Peyer's patch (tissue), 4 donors: ENCODE results near the gene SPATA31E1. TPM values are rescaled to one million over a fixed set of nuclear protein-coding genes. Genes with fewer than 3 reads are reported as not detected.

ENCODE experiments used
- DNase-seq, 3 donors: peaks; one replicate each; pipeline ENCODE4 v3.0.0-alpha.2; 2017 to 2019
- H3K27ac ChIP-seq, 4 donors: fragments of 200-600 bp; sonication (generic); one replicate each; pipeline ENCODE4 v1.5.1; 2016 to 2019
- H3K27me3 ChIP-seq, 2 donors: fragments of 200-600 bp; sonication (generic); one replicate each; pipeline ENCODE4 v1.5.1; 2019
- H3K36me3 ChIP-seq, 3 donors: fragments of 200-600 bp; sonication (generic); one replicate each; pipeline ENCODE4 v1.5.1; 2016 to 2019
- H3K4me1 ChIP-seq, 4 donors: fragments of 200-600 bp; sonication (generic); one replicate each; pipeline ENCODE4 v1.5.1; 2016 to 2019
- H3K4me3 ChIP-seq, 4 donors: fragments of 200-600 bp; sonication (generic); 1 replicate in 3 of 4; 2 replicates in 1 of 4; pipeline ENCODE4 v1.5.1; 2016 to 2019; ENCODE audit warnings: mild to moderate bottlenecking in 1 of 4
- H3K9me3 ChIP-seq, 4 donors: fragments of 200-600 bp; sonication (generic); one replicate each; pipeline ENCODE4 v1.5.1; 2016 to 2019; ENCODE audit warnings: mild to moderate bottlenecking in 1 of 4
- CTCF ChIP-seq, 6 experiments: fragments of 450-650 bp in 4 of 6; fragments of 200-600 bp in 2 of 6; sonication (generic) in 1 of 6; IDR thresholded peaks; one replicate each; pipeline ENCODE4 v1.5.1; 2017 to 2019; ENCODE audit warnings: antibody characterized with exemption in 6 of 6, mild to moderate bottlenecking in 3 of 6, moderate library complexity in 1 of 6
- POLR2A ChIP-seq, 2 donors: fragments of 450-650 bp; IDR thresholded peaks; one replicate each; pipeline ENCODE4 v1.5.1; 2017; ENCODE audit warnings: antibody characterized with exemption in 2 of 2, mild to moderate bottlenecking in 2 of 2, moderate library complexity in 2 of 2
- total RNA-seq, 4 donors: library from RNA; depleted of rRNA; stranded (reverse); fragments of >200 nt; gene quantifications; one replicate each; pipeline ENCODE4 v1.1.0, GENCODE V29; 2016

Gene SPATA31E1
- total RNA-seq, 4 donors from 2014 or later, result not detected

- DNase-seq, result no peak
- Histone ChIP-seq H3K9me3 (no peaks in the 10 kb centered on the region), H3K27ac (no peak overlapping the region), H3K4me3 (no peak overlapping the region), H3K36me3 (no peaks in the 10 kb centered on the region), H3K4me1 (no peaks in the 10 kb centered on the region), H3K27me3 (no peaks in the 10 kb centered on the region)
- TF ChIP-seq CTCF (IDR thresholded peaks at IDR 0.05) (no peak), POLR2A (IDR thresholded peaks at IDR 0.05) (no peak)
Measured at GRCh38 chr9:87875060-87875459, 7.6 kb upstream of the SPATA31E1 start.

GRCh38 chr9:87875831-87876545 lies 6.7 kb upstream of the SPATA31E1 start:
- H3K27me3 ChIP-seq, result no peaks in the 10 kb centered on the region
- H3K36me3 ChIP-seq, result no peaks in the 10 kb centered on the region
- peak in 2 of 3 donors; percentile 14 to 29 for DNase-seq
- TF ChIP-seq POLR2A (IDR thresholded peaks at IDR 0.05) (no peak), CTCF (IDR thresholded peaks at IDR 0.05) (no peak)
- no peaks in the 10 kb centered on the region for H3K4me1 ChIP-seq
- no peaks in the 10 kb centered on the region for H3K9me3 ChIP-seq
- no peak overlapping the region for H3K4me3 ChIP-seq
- no peak overlapping the region for H3K27ac ChIP-seq

- H3K9me3 ChIP-seq, result no peaks in the 10 kb centered on the region
- no peak overlapping the region for H3K27ac ChIP-seq
- H3K36me3 ChIP-seq, result no peaks in the 10 kb centered on the region
- no peak for TF ChIP-seq POLR2A (IDR thresholded peaks at IDR 0.05)
- no peak for TF ChIP-seq CTCF (IDR thresholded peaks at IDR 0.05)
- no peaks in the 10 kb centered on the region for H3K27me3 ChIP-seq
- H3K4me1 ChIP-seq, result no peaks in the 10 kb centered on the region
- peak in 1 of 3 donors; percentile 36 for DNase-seq
- no peak overlapping the region for H3K4me3 ChIP-seq
Measured at GRCh38 chr9:87876708-87877107, 6.0 kb upstream of the SPATA31E1 start.

GRCh38 chr9:87878989-87879511 lies 3.6 kb upstream of the SPATA31E1 start:
- DNase-seq, result no peak
- H3K9me3 ChIP-seq, result no peaks in the 10 kb centered on the region
- no peaks in the 10 kb centered on the region for H3K4me1 ChIP-seq
- H3K4me3 ChIP-seq, result no peak overlapping the region
- H3K27me3 ChIP-seq, result no peaks in the 10 kb centered on the region
- no peaks in the 10 kb centered on the region for H3K36me3 ChIP-seq
- TF ChIP-seq CTCF (IDR thresholded peaks at IDR 0.05), result no peak
- no peak for TF ChIP-seq POLR2A (IDR thresholded peaks at IDR 0.05)
- H3K27ac ChIP-seq, result no peak overlapping the region

GRCh38 chr9:87880116-87880515 lies 2.6 kb upstream of the SPATA31E1 start:
- Histone ChIP-seq H3K36me3 (no peaks in the 10 kb centered on the region), H3K27me3 (no peaks in the 10 kb centered on the region), H3K4me1 (no peaks in the 10 kb centered on the region), H3K4me3 (no peak overlapping the region), H3K9me3 (no peaks in the 10 kb centered on the region), H3K27ac (no peak overlapping the region)
- peak in 1 of 3 donors; percentile 17 for DNase-seq
- TF ChIP-seq CTCF (IDR thresholded peaks at IDR 0.05), result no peak
- TF ChIP-seq POLR2A (IDR thresholded peaks at IDR 0.05), result no peak
